GM18907 (cell line): ENCODE measurements around the gene TMCO4.

Experiments used
- ATAC-seq: cut with Tn5 transposase; IDR thresholded peaks from one replicate; pipeline ENCODE4 v1.9.1; 2021; ENCODE audit warnings: mild to moderate bottlenecking, moderate library complexity; ENCODE audit not compliant: unreplicated experiment

TMCO4 gene

DNA sequence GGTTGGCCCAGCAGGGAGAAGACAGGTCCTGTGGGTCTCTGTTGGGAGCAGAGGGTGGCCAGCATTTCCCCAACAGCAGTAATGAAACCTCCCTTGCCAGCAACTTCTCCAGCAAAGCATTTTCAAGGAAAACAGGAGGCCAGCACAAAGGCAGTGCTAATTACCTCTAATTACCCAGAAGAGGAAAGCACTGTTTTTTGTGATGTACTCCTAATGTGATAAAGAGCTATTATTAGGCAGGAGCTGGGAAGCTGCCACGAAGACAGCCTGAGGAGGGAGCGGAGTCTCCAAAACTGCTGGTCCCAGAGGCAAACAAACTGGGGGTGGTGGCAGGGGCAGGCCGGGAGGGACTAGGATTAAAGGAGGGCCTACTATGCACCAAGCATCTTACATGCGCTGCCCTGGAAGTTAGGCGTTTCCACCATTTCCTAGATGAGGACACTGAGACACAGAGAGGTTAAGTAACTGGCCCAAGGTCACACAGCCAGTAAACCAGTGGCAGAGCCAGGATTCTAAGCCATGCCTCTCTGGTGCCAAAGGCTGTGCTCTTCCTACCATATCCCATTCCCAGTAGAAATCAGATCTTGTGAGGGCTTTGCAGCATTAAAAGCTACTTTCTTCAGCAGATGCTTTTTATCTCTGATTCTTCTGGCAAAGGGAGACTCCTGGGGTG is 110.5 kb downstream of the TMCO4 start:
- ATAC-seq, result no peak

DNA sequence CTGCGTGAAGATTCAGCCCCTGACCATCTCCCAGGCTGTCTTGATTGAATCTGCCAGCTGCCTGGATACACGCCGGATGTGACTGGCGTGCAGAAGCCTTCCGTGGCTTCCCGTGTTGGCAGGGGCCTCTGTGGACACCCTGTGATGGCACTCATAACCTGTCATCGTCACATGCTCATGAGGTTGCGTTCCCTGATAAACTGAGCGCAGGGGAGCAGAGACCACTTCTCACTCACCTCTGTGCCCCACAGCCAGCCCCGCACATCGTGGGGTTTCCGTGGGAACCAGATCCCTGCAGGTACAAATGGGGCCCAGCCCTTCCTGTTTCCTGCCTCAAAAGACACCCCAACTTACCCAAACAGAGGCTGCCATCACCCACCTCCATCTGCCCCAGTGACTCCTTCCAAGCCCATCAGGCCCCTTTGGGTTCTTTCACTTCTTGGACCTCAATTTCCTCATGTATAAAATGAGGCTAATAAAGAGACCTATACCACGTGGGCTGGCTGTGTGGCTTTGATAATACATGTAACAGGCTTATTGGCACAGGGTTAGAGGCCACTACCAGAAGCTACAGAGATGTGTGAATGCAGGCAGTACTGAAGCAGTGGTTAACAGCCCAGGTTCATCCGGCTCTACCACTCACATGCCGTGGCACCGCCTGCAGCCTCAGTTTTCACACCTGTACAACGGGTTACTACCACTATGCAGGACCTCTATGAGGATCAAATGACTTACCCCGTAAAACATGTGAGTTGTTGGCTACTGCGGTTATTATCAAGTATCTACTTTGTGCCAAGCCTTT is 111.5 kb downstream of the TMCO4 start:
- no peak for ATAC-seq

DNA sequence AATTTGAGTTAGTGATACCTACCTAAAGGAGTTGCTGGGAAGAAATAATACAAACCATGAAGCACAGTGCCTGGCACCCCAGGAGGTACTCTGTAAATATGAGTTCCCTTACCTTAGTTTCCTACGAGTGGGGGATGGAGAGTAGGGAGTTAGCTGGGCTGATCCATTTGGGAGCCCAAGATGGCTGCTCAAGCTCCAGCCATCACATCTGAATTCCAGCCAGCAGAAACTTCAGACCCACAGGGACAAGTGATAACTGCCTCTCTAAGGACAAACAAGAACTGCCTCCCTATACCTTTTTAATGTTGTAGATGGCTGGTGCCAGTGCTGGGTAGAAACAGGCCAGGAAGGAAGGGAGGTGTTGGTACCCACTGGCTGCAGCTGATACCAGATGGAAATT is 112.3 kb downstream of the TMCO4 start:
- no peak for ATAC-seq

DNA sequence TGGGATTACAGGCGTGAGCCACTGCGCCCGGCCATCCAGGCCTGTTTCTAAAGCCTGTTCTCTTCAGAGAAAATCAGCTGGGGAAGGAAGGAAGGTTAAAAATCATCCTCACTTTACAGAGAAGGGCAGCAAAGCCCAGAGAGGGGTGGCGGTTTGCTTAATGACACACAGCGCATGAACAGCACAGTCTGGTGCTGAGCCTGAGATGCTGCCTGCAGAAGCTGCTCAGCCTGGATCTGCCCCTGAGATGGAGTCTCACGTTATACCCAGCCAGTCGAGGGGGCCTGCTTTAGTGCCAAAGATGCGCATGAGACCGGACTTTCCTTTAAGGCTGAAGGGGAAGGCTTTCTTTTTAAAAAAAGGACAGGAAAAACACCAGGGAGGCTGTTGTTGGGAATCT is 113.7 kb downstream of the TMCO4 start:
- ATAC-seq, result no peak

DNA sequence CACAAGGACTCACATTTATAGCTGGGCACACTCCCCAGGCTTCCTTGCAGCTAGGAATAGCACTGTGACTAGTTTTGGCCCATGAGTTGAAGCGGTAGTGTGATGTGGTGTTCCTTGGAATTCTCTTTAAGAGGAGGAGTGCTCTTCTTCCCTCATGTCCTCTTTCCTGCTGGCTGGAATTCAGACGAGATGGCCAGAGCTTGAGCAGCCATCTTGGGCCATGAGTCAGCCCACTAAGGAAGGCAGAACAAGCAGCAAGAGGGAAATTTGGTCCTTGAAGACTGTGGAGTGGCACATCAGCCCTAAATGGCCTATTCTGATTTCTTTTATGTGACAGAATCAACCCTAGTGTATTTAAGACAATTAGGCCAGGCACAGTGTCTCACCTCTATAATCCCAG is 115.0 kb downstream of the TMCO4 start:
- ATAC-seq, result no peak

DNA sequence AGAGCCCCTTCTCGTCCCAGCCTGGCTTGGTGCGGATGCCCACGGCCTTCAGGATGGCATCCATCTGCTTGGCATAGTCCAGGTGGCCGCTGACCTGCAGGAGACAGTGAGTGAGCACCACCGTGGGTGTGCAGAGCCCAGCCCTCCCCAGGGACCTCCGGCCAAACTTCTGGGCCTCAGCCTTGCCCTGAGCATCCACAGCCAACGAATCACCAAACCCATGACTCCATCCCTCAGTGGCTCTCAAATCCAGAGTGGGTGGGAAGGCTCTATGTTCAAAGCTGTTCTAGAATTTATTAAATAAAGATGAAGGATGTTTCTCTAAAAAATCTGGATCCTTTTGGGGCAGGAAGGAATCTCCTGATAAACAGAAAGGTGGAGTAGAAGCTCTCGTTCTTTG is 116.4 kb downstream of the TMCO4 start:
- ATAC-seq, result no peak

DNA sequence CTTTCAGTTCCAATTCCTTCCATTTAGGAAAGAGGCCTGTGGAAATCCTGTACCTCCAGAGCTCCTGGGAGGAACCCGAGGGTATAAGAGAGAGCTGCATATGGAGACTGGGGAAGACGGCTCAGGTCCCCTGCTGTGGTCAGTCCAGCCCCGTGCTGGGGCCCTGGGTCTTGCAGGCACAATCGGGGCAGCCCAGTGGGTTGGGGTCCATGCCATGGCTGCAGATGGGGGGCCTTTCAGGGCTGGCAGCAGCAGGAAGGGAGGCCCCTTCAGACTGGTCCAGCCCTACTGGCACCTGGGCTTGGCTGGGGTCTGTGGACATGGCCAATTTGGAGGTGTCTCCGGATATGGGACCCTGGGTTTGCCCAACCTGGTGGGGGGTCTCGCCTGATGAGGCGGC is 116.8 kb downstream of the TMCO4 start:
- ATAC-seq, result no peak

DNA sequence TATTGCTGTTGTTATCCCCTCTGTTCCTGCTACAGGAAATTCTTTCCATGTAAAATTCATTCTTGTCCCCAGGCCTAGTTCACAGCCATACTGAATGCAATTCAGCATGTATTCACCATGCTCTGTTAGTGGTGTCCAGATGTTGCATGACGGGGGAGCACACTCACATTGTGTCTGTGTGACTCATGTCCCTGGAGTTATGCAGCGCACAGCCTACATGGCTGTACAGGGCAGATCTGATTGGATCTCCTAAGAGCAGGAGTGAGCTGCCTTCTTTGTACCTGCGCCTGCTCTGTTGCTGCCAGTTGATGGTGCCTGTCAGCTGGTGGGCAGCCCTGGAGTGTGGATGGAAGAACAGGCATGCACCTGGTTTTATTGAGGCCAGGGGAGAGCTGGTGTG is 117.5 kb downstream of the TMCO4 start:
- ATAC-seq, result no peak

DNA sequence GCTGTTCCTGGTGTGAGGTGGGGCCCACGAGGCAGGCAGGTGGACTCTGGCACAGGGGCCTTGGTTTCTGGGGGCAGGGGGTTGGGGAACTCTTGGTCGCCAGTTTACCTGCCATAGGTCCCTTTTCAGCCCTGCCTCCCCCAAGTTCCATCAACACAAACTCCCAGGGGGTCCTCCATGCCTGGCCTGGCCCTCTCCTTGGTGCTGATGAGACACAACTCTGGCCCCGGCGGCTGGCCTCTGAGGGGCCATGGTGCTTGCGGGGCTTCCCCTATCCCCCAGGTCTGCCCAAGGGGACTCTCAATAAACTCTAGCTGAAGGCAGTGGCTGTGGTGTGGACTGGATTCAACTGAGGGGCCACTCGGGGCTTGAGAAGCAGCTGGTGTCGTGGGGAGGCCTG is 119.1 kb downstream of the TMCO4 start:
- no peak for ATAC-seq

DNA sequence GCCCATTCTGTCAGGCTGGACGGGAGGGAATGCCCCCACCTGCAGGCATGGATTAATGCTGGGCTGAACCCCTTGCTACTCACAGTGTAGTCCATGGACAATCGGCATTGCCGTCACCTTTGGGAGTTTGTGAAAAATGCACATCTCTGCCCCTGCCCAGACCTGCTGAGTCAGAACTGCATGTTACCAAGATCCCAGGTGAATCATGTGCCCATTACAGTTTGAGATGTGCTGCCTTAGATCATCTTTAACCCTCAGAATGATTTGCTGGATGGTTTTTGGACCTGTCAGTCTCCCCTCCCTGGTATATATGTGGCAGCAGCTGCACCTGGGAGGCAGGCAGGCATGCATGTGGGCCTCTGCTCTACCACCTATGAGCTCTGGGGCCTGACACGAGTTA is 120.0 kb downstream of the TMCO4 start:
- no peak for ATAC-seq

DNA sequence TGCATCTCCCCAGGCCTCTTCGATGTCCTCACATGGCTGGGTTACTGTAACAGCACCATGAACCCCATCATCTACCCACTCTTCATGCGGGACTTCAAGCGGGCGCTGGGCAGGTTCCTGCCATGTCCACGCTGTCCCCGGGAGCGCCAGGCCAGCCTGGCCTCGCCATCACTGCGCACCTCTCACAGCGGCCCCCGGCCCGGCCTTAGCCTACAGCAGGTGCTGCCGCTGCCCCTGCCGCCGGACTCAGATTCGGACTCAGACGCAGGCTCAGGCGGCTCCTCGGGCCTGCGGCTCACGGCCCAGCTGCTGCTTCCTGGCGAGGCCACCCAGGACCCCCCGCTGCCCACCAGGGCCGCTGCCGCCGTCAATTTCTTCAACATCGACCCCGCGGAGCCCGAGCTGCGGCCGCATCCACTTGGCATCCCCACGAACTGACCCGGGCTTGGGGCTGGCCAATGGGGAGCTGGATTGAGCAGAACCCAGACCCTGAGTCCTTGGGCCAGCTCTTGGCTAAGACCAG is 120.7 kb downstream of the TMCO4 start:
- no peak for ATAC-seq

DNA sequence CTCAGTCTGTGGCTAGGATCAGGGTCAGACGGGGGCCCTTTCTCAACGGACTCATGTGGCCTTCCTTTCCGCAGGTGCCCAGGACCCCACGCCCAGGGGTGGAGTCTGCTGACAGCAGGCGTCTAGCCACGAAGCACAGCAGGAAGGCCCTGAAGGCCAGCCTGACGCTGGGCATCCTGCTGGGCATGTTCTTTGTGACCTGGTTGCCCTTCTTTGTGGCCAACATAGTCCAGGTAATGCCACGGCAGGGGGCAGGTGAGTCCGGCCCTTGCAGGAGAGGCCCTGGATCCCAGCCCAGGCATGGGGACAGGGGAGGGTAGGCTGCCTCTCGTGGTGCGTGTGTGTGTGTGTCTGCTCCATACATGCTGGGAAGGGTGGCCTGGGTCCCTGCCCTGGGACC is 121.2 kb downstream of the TMCO4 start:
- ATAC-seq, result no peak

DNA sequence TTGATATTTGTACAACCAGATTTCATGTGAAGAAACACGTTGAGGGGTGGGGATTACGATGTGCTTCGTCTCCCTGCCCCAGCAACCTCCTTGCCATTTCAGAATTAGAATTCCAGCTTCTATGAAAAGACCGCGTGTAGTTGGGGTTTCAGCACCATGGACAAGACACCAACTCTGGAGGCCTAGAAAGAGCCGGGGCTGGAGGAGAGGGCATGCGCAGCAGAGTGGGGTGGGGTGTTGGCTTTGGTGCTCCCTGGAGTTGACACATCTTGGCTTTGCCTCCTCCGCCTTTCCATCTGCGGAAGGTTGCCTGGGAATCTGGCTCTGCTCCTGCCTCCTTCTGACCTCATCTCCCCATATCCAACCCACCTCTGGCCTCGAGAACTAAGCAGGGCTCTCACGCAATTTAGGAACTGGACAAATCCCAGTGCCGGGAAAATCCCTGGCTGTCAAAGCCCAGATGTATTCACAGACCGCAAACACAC is 123.2 kb downstream of the TMCO4 start:
- no peak for ATAC-seq

DNA sequence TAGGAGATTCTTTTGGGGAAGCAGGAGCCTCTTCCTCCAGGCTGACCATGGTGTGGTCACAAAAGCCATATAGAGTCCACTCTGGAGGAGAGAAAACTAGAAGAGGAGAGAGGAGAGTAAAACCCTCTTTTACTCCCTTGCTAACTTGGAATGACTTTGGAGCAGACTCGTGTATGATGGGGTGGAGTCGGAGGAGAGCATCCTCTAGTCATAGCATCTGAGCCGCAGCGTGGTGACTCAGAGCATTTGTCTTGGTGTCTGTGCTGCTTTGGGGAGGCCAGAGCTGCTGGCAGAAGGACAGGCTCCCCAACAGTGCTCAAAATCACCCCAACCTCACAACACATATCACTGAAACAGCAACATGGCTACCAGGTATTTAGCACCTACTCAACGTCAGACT is 123.9 kb downstream of the TMCO4 start:
- no peak for ATAC-seq

DNA sequence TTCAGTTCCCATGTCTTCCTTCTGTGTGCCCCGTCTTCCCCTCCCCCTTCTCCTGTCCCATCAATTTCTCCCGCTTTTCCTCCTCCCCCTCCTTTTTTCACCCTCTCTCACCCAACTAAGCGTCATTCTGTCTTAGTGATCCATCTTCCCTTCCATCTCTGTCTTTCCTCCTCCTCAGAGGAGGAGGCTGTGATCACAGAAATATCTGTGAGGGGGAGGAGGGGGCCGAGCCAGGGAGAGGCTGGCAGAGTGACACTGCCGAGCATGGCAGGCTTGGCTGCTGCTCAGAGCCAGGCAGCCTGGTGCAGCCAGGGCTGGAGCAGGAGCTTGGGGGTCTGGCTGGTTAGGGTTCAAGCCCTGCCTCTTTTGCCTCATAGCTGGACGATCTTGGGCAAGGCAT is 127.5 kb downstream of the TMCO4 start:
- no peak for ATAC-seq

DNA sequence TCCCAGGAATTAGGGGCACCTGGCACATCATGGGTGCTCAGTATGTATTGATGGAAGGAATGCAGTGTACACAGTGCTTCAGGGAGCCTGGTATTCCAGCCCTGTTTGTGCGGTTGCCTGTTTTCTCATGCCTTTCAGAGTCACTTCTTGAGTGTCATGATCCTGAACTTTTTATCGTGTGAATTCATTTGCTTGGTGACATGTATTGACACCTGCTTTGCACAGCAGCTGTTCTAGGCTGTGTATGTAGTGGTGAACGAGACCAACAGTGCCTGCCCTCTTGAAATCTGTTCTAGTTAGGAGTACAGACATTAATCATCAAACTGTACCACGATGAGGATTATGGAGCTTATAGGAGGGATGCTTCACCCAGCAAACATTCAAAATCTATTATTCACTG is 128.9 kb downstream of the TMCO4 start:
- ATAC-seq, result no peak

DNA sequence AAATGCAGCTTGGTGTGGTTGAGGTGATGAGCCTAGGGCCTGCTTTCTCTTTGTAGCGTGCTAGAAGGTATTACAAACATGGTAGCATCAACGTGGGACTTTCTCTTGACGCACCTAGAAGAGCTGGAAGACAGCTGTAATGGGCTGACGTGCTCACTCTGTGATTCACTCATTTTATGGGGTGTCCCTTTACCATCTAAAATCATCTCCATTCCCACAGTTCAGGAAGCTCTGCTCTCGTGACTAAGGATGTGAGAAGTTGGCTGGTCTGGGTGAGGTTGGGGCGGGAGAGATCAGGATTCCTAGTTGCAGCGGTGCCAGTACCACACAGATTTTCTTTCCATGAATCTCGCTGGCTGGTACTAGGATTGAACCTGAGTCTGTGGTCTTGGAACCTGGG is 130.8 kb downstream of the TMCO4 start:
- no peak for ATAC-seq

DNA sequence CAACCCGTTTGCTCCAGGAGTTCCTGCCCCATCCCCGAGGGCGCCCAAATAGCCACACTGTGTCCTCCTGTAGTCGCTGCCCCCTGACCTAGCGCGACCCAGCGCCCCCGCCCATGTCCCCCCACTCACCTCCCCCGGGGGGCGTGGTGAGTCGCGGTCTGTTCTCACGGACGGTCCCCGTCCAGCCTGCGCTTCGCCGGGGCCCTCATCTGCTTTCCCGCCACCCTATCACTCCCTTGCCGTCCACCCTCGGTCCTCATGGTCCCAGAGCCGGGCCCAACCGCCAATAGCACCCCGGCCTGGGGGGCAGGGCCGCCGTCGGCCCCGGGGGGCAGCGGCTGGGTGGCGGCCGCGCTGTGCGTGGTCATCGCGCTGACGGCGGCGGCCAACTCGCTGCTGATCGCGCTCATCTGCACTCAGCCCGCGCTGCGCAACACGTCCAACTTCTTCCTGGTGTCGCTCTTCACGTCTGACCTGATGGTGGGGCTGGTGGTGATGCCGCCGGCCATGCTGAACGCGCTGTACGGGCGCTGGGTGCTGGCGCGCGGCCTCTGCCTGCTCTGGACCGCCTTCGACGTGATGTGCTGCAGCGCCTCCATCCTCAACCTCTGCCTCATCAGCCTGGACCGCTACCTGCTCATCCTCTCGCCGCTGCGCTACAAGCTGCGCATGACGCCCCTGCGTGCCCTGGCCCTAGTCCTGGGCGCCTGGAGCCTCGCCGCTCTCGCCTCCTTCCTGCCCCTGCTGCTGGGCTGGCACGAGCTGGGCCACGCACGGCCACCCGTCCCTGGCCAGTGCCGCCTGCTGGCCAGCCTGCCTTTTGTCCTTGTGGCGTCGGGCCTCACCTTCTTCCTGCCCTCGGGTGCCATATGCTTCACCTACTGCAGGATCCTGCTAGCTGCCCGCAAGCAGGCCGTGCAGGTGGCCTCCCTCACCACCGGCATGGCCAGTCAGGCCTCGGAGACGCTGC is 133.9 kb downstream of the TMCO4 start:
- ATAC-seq, result no peak

DNA sequence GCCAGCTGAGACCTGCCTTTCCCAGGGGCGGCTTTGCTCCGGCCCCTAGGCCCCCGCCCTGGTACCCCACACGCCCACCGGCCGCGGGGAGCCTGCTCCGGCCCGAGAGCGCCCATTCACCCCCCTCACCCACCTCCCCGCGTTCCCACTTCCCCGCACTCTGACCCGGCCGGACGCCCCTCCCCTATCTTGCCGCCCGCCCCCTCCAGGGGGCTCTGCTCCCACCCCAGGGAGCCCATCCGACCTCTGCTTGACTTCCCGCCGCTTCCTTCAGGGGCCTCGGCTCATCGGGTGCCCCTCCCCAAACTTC is 134.6 kb downstream of the TMCO4 start:
- no peak for ATAC-seq

DNA sequence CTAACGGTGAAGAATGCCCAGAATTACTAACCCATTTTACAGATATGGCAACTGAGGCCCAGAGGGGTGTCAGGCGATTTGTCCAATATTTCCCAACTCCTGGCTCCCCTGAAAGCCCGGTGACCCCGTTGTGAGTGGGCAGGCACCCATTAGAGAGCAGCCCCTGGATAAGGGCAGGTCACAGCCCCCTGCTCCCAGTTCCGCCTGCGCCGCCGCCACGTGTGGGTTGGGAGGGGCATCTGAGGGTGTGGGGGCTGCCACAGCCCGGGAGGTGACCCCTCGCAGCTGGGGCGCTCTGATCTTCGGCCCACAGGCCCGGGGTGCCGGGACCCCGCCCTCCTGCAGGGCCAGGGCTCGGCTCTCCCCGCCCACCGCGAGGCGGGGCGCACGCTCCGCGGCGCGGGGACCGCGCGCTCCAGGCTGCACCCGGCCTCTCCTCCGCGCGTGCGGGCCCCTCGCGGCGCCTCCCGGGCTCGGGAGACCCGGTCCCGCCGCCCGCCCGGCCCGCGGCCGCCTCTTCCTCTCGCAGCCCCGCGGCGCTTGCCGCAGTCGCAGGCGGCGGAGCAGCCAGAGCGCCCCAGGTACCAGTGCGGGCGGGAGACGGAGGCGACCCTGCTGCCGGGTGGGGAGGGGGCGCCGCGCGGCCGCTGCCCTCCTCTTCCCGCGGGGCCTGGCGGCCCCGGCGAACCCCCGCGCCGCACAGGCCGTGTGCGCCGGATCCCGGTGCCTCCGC is 135.1 kb downstream of the TMCO4 start, which contains the start of gene HTR6:
HTR6 (plus strand) TSS at position 423 of the 733 bp plus-strand sequence. CDS start 879 bp downstream, outside the sequence.
- ATAC-seq, result no peak
